HepG2 (cell line): ENCODE data around the gene TMEM273.

Source experiments
- HOXA5 ChIP-seq: sonication (generic); formaldehyde crosslinking; IDR thresholded peaks from 2 replicates; pipeline ENCODE4 v1.4.0; 2020; ENCODE audit warnings: missing genetic modification reagents
- PATZ1 ChIP-seq: sonication (generic); formaldehyde crosslinking; IDR thresholded peaks from 2 replicates; pipeline ENCODE4 v1.4.0; 2020; ENCODE audit warnings: missing genetic modification reagents
- RAD21 ChIP-seq: fragments of 450-650 bp; formaldehyde crosslinking; IDR thresholded peaks from 2 replicates; pipeline ENCODE4 v1.5.0; 2020; ENCODE audit warnings: mild to moderate bottlenecking
- ZNF234 ChIP-seq: sonication (generic); formaldehyde crosslinking; conservative IDR thresholded peaks from 2 replicates; pipeline ENCODE4 v1.5.1; 2020; ENCODE audit warnings: mild to moderate bottlenecking, missing genetic modification reagents
- ZNF282 ChIP-seq: fragments of 450-650 bp; IDR thresholded peaks from 2 replicates; pipeline ENCODE4 v1.6.1; 2018; ENCODE audit not compliant: partially characterized antibody
- ZNF510 ChIP-seq: sonication (generic); formaldehyde crosslinking; IDR thresholded peaks from 2 replicates; pipeline ENCODE4 v1.4.0; 2020; ENCODE audit warnings: low read depth, mild to moderate bottlenecking, missing genetic modification reagents
- ZNF891 ChIP-seq: sonication (generic); formaldehyde crosslinking; IDR thresholded peaks from 2 replicates; pipeline ENCODE4 v1.5.0; 2020; ENCODE audit warnings: mild to moderate bottlenecking, missing genetic modification reagents
- ZSCAN29 ChIP-seq: sonication (generic); formaldehyde crosslinking; conservative IDR thresholded peaks from 2 replicates; pipeline ENCODE4 v1.4.0; 2020; ENCODE audit warnings: mild to moderate bottlenecking, missing genetic modification reagents

- no peak for TF ChIP-seq ZNF510
- no peak for TF ChIP-seq ZNF234 (CRISPR knock-in tag)
- TF ChIP-seq RAD21 = no peak
- no peak for TF ChIP-seq ZNF891
- TF ChIP-seq PATZ1 = no peak
- no peak for TF ChIP-seq HOXA5 (CRISPR knock-in tag)
- no peak for TF ChIP-seq ZSCAN29 (CRISPR knock-in tag)
- TF ChIP-seq ZNF282 = no peak
These were observed 9.0 kb upstream of the TMEM273 start for GRCh38 chr10:49197171-49197570.
